DMS 273 (cell line): ENCODE results near the gene SMTNL1.

Source experiments
- DNase-seq: peaks from one replicate; lab custom pipeline; 2025; ENCODE audit not compliant: unreplicated experiment; lab: John Stamatoyannopoulos, UW

SMTNL1 gene

GRCh38 chr11:57536947-57537619, at the start of gene SMTNL1:
TSS of gene SMTNL1 (plus strand) at chr11:57537595. CDS start at chr11:57542643, 5,048 bp downstream.
- no peak for DNase-seq

GRCh38 chr11:57487920-57488659, 49.3 kb upstream of the SMTNL1 start:
- DNase-seq = no peak

DNA sequence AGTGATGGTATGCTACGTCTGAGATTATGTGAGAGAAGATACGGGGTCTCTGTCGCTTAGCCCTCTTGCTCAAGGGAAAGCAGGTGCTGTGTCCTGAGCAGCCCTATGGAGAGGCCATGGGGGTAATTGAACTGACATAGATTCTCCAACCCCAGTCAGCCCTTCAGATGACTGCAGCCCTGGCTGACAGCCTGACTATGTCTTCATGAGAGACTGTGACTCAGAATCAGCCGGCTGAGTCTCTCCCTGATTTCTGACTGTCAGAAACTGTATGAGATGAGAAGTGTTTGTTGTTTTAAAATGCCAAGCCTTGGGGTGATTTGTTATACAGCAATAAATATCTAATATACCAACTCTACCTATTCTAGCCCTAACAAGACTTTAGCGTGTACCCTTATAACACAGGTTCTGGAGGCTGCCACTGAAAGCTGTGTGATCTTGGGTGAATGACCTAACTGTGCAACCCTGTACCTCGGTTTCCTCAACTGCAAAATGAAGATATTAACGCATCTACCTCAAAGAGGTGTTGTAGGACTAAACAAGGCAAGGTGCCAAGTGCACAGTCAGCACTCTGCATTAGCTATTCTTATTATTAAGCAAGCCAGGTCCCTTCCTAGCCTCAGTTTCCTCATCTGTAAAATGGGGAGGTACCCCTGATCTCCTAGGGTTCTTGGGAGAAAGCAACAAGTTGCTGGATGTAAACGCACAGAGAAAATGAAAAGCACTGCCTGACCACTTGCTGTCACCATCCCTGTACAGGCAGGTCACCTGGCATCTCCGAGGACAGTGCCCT, 46.7 kb upstream of the SMTNL1 start:
- no peak for DNase-seq

DNA sequence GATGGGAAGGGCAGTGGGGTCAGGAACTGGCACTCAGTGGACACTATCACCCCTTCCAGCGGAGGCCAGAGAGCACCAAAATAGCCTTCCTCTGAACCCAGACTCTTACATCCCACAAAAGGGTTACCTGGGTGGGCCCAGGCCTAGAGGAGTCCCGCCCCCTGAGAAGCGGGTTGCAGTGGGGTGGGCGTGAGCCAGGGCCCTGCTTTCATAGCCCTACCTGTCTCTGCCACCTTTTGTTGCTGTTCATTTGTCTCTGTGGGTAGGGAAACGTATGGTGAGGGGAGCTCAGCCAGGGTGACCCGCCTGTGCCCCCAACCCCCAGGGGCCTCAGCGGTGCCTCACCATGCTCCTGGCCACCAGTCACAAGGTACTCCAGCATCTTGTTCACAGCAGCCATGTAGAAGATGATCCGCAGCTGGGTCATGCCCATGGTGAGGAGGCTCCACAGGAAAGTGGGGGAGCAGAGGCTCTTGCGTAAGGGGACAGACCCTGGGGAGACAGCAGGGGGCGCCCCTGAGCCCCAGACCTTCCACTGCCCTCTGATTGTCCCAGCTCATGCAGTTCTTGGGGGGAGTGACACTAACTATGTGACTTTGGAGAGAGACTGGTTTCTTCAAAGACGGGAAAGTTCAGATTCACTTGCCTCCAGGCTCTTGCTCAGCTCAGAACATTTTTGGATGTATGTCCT, 45.9 kb upstream of the SMTNL1 start:
- DNase-seq = peak; percentile 48

- peak; percentile 62 for DNase-seq
Measured at GRCh38 chr11:57493507-57494503, 43.6 kb upstream of the SMTNL1 start.

GRCh38 chr11:57496109-57496820, 41.1 kb upstream of the SMTNL1 start:
- DNase-seq = peak; percentile 29

DNA sequence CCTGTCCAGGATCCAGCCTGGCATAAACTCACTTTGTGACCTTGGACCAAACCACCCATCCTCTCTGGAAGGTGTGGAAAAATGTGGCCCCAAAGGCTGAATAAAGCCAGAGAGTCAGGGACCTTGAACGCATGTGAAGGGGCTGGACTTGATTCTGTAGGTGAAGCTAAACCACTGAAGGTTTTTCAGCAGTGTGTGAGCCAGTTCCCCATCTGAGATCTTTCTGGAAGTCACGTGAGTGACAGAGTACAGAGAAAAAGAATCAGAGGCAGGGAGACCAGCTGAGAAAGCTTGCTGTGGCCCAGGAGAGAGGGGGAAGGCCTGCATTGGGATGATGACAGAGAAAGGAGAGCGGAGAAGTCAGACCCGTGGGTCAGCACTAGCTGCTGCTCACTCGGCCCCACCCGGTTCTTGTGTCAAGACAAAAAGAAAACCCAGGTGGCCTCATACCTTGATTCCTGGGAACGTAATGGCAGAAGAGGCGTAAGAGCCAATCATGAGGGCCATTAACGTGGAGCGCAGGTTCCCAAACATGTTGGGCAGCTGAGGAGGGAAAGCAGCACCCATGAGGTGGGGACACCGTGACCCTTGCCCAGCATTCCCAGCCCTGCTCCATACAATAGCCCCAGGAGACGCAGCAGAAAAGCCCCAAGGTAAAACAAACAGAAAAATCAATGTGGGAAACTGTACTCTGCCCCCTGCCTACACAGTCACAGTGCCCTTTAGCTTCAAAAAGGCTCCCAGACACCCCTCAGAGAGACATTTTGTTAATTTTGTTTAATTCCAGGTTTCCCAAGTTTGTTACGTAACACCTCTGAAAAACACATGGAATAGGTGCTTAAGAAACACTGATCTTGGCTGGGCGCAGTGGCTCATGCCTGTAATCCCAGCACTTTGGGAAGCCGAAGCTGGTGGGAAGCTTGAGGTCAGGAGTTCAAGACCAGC, 39.8 kb upstream of the SMTNL1 start:
- no peak for DNase-seq

- no peak for DNase-seq
Measured at GRCh38 chr11:57498540-57498939, 38.9 kb upstream of the SMTNL1 start.

DNA sequence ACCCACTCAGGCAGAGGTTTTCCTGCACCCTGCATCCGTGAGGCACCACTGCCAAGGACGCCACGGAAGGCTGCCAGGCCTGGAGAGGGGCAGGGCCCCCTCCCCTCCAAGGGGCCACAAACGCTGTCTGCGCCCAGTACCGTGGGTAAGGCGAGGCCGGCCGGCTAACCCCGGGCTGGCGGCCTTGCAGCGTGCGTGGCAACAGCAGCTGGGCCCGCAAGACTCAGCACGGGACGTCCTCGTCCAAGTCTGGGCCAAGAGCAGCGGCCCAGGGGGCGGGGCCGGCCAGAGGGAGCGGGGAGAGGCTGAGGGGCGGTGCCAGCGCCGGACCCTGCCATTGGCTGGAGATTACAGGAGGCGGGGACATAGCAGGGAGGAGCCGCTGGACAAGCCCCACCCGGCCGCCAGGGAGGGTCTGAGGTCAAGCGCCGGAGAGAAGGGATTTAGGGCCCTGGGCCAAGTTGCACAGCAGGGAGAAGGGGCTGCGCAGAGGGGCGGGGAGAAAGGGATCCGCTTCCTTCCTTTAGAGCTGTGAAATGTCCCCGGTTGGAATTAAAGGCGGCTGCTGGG, 37.9 kb upstream of the SMTNL1 start:
- DNase-seq = peak; percentile 96

DNA sequence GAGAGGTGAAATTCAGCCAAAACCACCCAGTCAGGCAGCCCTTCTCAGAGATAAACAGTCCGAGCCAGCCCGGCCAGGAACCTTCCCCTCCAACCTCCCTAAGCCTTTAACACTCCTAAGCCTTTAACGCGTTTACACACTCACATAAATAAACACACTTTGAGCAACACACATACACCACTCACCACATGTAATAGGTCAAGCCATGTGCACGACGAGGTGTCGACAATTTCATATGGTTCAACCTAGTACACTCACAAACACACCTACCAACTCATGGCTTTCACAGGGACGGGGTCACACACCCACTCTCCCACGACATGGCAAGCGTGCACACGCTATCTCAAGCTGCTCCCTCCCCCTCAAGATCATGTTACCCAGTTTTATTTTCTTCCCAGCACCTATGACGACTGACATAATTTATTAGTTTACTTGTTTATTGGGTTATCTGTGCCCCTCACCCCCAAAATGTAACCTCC, 37.4 kb upstream of the SMTNL1 start:
- peak; percentile 55 for DNase-seq

GRCh38 chr11:57500515-57500914, 36.9 kb upstream of the SMTNL1 start:
- no peak for DNase-seq

DNA sequence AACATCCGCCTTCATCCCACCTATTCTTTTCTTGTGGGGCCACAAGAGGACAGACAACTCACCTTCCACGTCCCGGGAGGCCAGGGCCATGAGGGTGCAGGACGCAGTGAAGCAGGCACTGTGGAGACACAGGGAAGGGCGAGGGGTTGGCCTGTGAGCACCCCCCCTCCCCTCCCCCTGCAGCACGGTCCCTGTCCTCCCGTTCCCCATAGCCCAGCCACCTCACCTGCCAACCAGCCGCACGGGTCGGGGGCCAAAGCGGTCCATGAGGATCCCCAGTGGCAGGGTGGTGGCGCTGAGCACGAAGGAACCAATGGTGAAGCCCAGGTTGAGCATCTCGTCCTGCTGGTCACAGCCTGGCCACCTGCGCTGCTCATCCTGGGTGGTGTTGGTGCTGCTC, 36.5 kb upstream of the SMTNL1 start:
- DNase-seq = no peak

DNA sequence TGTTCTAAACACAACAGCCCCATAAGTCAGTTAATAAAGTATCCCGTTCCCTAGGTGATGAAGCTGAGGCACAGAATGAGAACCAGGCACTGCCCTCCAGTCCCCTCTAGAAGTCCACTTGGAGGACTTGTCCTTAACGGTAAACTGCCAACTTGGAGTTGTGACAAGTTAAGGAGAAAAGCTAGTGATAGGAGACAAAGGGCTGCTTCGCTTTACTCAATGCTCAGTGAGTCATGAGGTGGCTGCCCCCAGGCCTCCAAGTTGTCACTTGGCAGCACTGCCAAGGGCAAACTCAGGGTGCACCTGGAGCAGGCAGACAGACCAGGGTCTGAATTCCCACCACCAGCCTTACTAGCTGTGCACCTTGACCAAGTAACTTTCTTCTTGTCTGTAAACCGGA, 35.4 kb upstream of the SMTNL1 start:
- DNase-seq = no peak

- DNase-seq = no peak
Measured at GRCh38 chr11:57502376-57502775, 35.0 kb upstream of the SMTNL1 start.

DNA sequence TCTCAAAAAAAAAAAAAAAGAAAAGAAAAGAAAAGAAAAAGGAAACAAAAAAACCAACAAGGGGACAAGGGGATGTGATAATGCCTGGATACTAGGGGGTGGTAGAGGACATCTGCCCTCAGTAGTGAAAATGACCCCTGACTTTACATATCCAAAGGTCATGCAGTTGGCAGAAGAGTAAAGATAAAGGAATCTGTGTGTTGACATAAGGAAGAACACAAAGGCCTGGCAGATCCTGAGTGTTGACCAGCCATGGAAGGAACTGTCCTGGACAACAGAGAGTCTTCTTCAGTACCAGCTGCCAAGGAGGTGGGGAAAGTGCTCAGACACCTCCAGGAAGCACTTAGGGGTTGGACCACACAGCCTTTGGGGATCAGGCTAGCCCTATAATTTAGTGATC, 34.5 kb upstream of the SMTNL1 start:
- no peak for DNase-seq

- DNase-seq = no peak
Measured at GRCh38 chr11:57504511-57504910, 32.9 kb upstream of the SMTNL1 start.

GRCh38 chr11:57506522-57506921, 30.9 kb upstream of the SMTNL1 start:
- no peak for DNase-seq
